ENCODE results near the gene IL11. TPM values are rescaled to one million over a fixed set of nuclear protein-coding genes. Genes with fewer than 3 reads are reported as not detected.

IL11 gene
- total RNA-seq, 1 donor from 2014 or later = 1.3 TPM

- peak; percentile 86 for DNase-seq (ENCODE audit: low read depth)
- no peaks in the 10 kb centered on the region for H3K36me3 ChIP-seq (ENCODE audit: control insufficient read depth, insufficient read depth, low read length)
- TF ChIP-seq, protein P1, sequence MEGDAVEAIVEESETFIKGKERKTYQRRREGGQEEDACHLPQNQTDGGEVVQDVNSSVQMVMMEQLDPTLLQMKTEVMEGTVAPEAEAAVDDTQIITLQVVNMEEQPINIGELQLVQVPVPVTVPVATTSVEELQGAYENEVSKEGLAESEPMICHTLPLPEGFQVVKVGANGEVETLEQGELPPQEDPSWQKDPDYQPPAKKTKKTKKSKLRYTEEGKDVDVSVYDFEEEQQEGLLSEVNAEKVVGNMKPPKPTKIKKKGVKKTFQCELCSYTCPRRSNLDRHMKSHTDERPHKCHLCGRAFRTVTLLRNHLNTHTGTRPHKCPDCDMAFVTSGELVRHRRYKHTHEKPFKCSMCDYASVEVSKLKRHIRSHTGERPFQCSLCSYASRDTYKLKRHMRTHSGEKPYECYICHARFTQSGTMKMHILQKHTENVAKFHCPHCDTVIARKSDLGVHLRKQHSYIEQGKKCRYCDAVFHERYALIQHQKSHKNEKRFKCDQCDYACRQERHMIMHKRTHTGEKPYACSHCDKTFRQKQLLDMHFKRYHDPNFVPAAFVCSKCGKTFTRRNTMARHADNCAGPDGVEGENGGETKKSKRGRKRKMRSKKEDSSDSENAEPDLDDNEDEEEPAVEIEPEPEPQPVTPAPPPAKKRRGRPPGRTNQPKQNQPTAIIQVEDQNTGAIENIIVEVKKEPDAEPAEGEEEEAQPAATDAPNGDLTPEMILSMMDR (IDR thresholded peaks at IDR 0.05; ENCODE audit: insufficient read depth, low read length, severe bottlenecking) = no peak
- no peak for FAIRE-seq
- H3K27me3 ChIP-seq (ENCODE audit: control insufficient read depth, insufficient read depth, low read length) = peaks cover 4% of the 10 kb centered on the region
- no peak overlapping the region for H3K4me3 ChIP-seq (ENCODE audit: low read depth, low read length)
Observed at GRCh38 chr19:55355213-55355821, 14.9 kb downstream of the IL11 start.

GRCh38 chr19:55354698-55355212 lies 15.5 kb downstream of the IL11 start, which contains the start of gene COX6B2:
COX6B2 (minus strand) TSS chr19:55354719; CDS start chr19:55354521, 198 bp downstream.
- no peak for FAIRE-seq
- peaks cover 4% of the 10 kb centered on the region for H3K27me3 ChIP-seq (ENCODE audit: control insufficient read depth, insufficient read depth, low read length)
- H3K4me3 ChIP-seq (ENCODE audit: low read depth, low read length) = peak within 1 kb of the TSS; percentile 56

GRCh38 chr19:55353803-55354697 lies 16.2 kb downstream of the IL11 start:
- Histone ChIP-seq H3K36me3 (ENCODE audit: control insufficient read depth, insufficient read depth, low read length) (no peaks in the 10 kb centered on the region), H3K27me3 (ENCODE audit: control insufficient read depth, insufficient read depth, low read length) (peaks cover 4% of the 10 kb centered on the region), H3K4me3 (ENCODE audit: low read depth, low read length) (peak overlapping the region; percentile 56)
- DNase-seq (ENCODE audit: low read depth) (peak; percentile 40), FAIRE-seq (no peak)
- TF ChIP-seq, protein P1 (IDR thresholded peaks at IDR 0.05; ENCODE audit: insufficient read depth, low read length, severe bottlenecking) = no peak

More at GRCh38 chr19:55354698-55355212, 15.5 kb downstream of the IL11 start, which contains the start of gene COX6B2:
- TF ChIP-seq, protein P1 (IDR thresholded peaks at IDR 0.05; ENCODE audit: insufficient read depth, low read length, severe bottlenecking) = no peak
- no peaks in the 10 kb centered on the region for H3K36me3 ChIP-seq (ENCODE audit: control insufficient read depth, insufficient read depth, low read length)
- DNase-seq (ENCODE audit: low read depth) = no peak

- TF ChIP-seq, protein P1 (IDR thresholded peaks at IDR 0.05; ENCODE audit: insufficient read depth, low read length, severe bottlenecking) = no peak
Observed at GRCh38 chr19:55353356-55353802, 16.9 kb downstream of the IL11 start.

DNA sequence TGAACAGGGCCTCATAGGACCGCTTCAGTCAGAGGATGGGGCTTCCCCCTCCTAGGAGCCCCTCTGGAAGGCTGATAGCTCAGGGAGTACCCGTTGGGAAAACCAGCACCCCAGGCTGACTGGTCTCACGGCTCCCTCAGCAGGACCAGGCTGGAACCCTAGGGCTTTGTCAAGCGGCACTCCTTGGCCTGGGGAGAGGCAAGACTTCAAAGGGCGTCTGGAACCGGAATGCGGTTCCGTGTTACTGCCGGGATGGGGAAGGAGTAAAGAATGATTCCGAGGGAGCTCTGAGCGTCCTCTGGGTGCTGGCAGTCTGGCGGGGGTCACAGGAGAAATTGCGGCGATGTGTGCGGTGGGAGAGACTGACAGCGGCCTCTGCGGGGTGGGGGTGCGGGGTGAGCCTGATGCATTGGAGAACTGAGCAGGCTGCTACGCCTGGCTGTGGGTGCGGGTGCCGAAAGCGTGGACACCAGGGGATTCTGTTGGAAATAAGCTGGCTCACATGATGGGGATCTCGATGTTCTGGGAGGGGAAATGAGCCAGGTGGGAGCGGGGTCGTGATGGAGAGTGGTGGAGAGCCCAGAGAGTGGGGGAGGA lies 17.6 kb downstream of the IL11 start:
- FAIRE-seq (no peak), DNase-seq (ENCODE audit: low read depth) (no peak)
- Histone ChIP-seq H3K27me3 (ENCODE audit: control insufficient read depth, insufficient read depth, low read length) (peaks cover 4% of the 10 kb centered on the region), H3K4me3 (ENCODE audit: low read depth, low read length) (no peak overlapping the region), H3K36me3 (ENCODE audit: control insufficient read depth, insufficient read depth, low read length) (no peaks in the 10 kb centered on the region)
- TF ChIP-seq, protein P1 (IDR thresholded peaks at IDR 0.05; ENCODE audit: insufficient read depth, low read length, severe bottlenecking) = no peak

More at GRCh38 chr19:55353356-55353802, 16.9 kb downstream of the IL11 start:
- FAIRE-seq (no peak), DNase-seq (ENCODE audit: low read depth) (no peak)
- peak overlapping the region; percentile 56 for H3K4me3 ChIP-seq (ENCODE audit: low read depth, low read length)
- no peaks in the 10 kb centered on the region for H3K36me3 ChIP-seq (ENCODE audit: control insufficient read depth, insufficient read depth, low read length)
- peaks cover 4% of the 10 kb centered on the region for H3K27me3 ChIP-seq (ENCODE audit: control insufficient read depth, insufficient read depth, low read length)
